Measurements from ENCODE around the gene HIPK2. TPM values are rescaled to one million over a fixed set of nuclear protein-coding genes. Genes with fewer than 3 reads are reported as not detected.

Gene HIPK2
- total and polyA plus RNA-seq, 2 of the 4 experiments (the other 2 are of a cell fraction) = 22.0 to 27.1 TPM

GRCh38 chr7:139750459-139751095 lies 27.2 kb downstream of the HIPK2 start:
- no peak overlapping the region for H3K4me3 ChIP-seq (ENCODE audit: insufficient read depth, low read depth, low read length)
- dilution Hi-C loops (cut with HindIII; ENCODE audit: low sequenced_read_pairs, unreplicated experiment) = no loop called here
- no peak overlapping the region for H4K5ac ChIP-seq (ENCODE audit: low read depth, low read length)
- no peak overlapping the region for H4K8ac ChIP-seq (ENCODE audit: low read depth in 2 of 2, low read length in 2 of 2)
- peak; percentile 19; the same call in 1 of the 2 replicates for TF ChIP-seq MAFK (IDR thresholded peaks at IDR 0.05; ENCODE audit: low read depth, low read length)
- TF ChIP-seq USF2 (IDR thresholded peaks at IDR 0.05; ENCODE audit: low read depth, low read length) = no peak
- H3K4me2 ChIP-seq (ENCODE audit: low read depth, low read length) = no peak overlapping the region
- H3K4me1 ChIP-seq (ENCODE audit: control insufficient read depth, insufficient read depth, low read length) = peaks cover 44% of the 10 kb centered on the region
- H3K56ac ChIP-seq (ENCODE audit: extremely low read depth, insufficient read depth, low read length) = no peak overlapping the region
- H4K20me1 ChIP-seq (ENCODE audit: insufficient read depth, low read length) = peaks cover 99% of the 10 kb centered on the region
- no peak overlapping the region for H3K14ac ChIP-seq (replicated peaks; ENCODE audit: low read depth, low read length)
- no peak overlapping the region for H2AK9ac ChIP-seq (replicated peaks; ENCODE audit: low read depth, low read length, poor library complexity)
- H3K9me1 ChIP-seq (ENCODE audit: insufficient read depth, low read length) = peaks cover 86% of the 10 kb centered on the region
- peaks cover 30% of the 10 kb centered on the region for H3K36me3 ChIP-seq (ENCODE audit: control insufficient read depth, insufficient read depth, low read length)
- in situ Hi-C loops (cut with MboI; ENCODE audit: low sequenced_read_pairs) = no loop called here
- no peak overlapping the region for H2AFZ ChIP-seq (replicated peaks; ENCODE audit: low read length, poor library complexity)
- POLR2A ChIA-PET (ENCODE audit: unreplicated experiment) = no interaction called here
- ATAC-seq (ENCODE audit: low read depth) = no peak
- no peak overlapping the region for H3K4ac ChIP-seq (ENCODE audit: low read depth, low read length)
- BruUV-seq (replicated peaks) = no TSS peak
- H2BK120ac ChIP-seq (ENCODE audit: low read depth, low read length) = no peak overlapping the region
- H3K27ac ChIP-seq (ENCODE audit: insufficient read depth, low read length) = no peak overlapping the region
- H2BK15ac ChIP-seq (ENCODE audit: low read depth, low read length) = no peak overlapping the region
- no peak overlapping the region for H2BK5ac ChIP-seq (ENCODE audit: low read depth, low read length, poor library complexity, severe bottlenecking)
- no peak overlapping the region for H3K9ac ChIP-seq (ENCODE audit: low read depth, low read length)
- no CpG with 5 or more reads among the region's 6 CpGs for WGBS, 2 experiments (ENCODE audit: extremely low coverage in 2 of 2, insufficient read length in 1 of 2)
- no peak overlapping the region for H2BK20ac ChIP-seq (ENCODE audit: low read depth, low read length)
- peaks cover 45 to 98% of the 10 kb centered on the region in 2 experiments for H3K79me1 ChIP-seq (ENCODE audit: low read depth in 1 of 2, low read length in 2 of 2)
- H3K23ac ChIP-seq (ENCODE audit: low read depth, low read length) = peak overlapping the region; percentile 29; the same call in 1 of the 2 replicates
- H3K9me3 ChIP-seq (ENCODE audit: control insufficient read depth, insufficient read depth, low read length) = no peaks in the 10 kb centered on the region
- no peak for DNase-seq
- no peak overlapping the region for H4K91ac ChIP-seq (ENCODE audit: insufficient read depth, low read depth, low read length)
- H3K18ac ChIP-seq (ENCODE audit: low read depth, low read length) = no peak overlapping the region
- intact Hi-C loops (cut with micrococcal nuclease) = no loop called here
- no peaks in the 10 kb centered on the region for H3K27me3 ChIP-seq (ENCODE audit: control insufficient read depth, insufficient read depth, low read length)
- no peak overlapping the region for H2AK5ac ChIP-seq (ENCODE audit: low read depth, low read length)
- CTCF ChIA-PET = no interaction called here

Measured in IMR-90 (cell line).